Body of pancreas (tissue), 4 donors: Measurements from ENCODE around the gene STK32B.

Source experiments
- POLR2A ChIP-seq, 3 donors: fragments of 450-650 bp; IDR thresholded peaks; one replicate each; pipeline ENCODE4 v1.6.1; 2016; ENCODE audit warnings: antibody characterized with exemption in 3 of 3, mild to moderate bottlenecking in 2 of 3
- TF ChIP-seq, protein P1 (sequence below), 7 experiments: fragments of 450-650 bp in 4 of 7; fragments of 200-600 bp in 3 of 7; sonication (generic) in 3 of 7; IDR thresholded peaks; one replicate each; pipeline ENCODE4 v1.5.1; 2016 to 2019; ENCODE audit warnings: antibody characterized with exemption in 7 of 7

DNA sequence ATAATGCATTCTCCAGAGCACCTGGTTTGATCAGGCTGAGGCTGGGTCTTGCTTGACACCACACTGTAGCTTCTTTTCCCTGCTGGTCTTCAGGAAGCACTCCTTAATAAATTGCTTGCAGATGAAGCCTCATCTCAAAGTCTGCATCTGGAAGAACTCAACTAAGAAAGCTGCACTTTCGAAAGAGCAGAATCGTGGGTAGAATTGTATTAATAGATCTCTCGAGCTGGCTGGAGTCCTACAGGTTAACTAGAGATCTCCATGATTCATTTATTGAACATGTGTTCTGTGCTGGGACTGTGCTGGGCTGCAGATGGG lies 152.7 kb downstream of the STK32B start:
- TF ChIP-seq POLR2A (IDR thresholded peaks at IDR 0.05) = no peak
- TF ChIP-seq, protein P1, sequence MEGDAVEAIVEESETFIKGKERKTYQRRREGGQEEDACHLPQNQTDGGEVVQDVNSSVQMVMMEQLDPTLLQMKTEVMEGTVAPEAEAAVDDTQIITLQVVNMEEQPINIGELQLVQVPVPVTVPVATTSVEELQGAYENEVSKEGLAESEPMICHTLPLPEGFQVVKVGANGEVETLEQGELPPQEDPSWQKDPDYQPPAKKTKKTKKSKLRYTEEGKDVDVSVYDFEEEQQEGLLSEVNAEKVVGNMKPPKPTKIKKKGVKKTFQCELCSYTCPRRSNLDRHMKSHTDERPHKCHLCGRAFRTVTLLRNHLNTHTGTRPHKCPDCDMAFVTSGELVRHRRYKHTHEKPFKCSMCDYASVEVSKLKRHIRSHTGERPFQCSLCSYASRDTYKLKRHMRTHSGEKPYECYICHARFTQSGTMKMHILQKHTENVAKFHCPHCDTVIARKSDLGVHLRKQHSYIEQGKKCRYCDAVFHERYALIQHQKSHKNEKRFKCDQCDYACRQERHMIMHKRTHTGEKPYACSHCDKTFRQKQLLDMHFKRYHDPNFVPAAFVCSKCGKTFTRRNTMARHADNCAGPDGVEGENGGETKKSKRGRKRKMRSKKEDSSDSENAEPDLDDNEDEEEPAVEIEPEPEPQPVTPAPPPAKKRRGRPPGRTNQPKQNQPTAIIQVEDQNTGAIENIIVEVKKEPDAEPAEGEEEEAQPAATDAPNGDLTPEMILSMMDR (IDR thresholded peaks at IDR 0.05) = no peak
